Right ventricle myocardium superior (tissue), 1 donor: ENCODE data around the gene CCDC3. TPM values are rescaled to one million over a fixed set of nuclear protein-coding genes. Genes with fewer than 3 reads are reported as not detected.
A peak's percentile ranks its signal among the peaks of the same experiment; 100 is the strongest.
"Not testable (repeated sequence)": the region's sequence is repeated elsewhere in the genome, so short reads cannot be mapped to it uniquely, and the experiment has no call there.

ENCODE experiments used
- ATAC-seq: fragments of 200-7000 bp; cut with Tn5 transposase; one replicate; pipeline ENCODE4 v1.9.1; 2020; ENCODE audit warnings: mild to moderate bottlenecking; ENCODE audit not compliant: poor library complexity
- DNase-seq: peaks from one replicate; pipeline ENCODE4 v3.0.0-alpha.2; 2020
- intact Hi-C: fragments of 100-400 bp; cut with DNase I; formaldehyde crosslinking; loops from one replicate; pipeline ENCODE4 v1.11.2; 2022
- total RNA-seq: library from RNA; stranded (reverse); fragmentation: NEBNext Ultra II Directional; extraction: Animal tissue kit (Norgen Biotek cat#: 25700); gene quantifications from one replicate; pipeline ENCODE4 v1.2.1, GENCODE V29; 2021
- donor health status: DM: no; HTN: yes; CAD: no; lungs with severe emphysema.

Gene CCDC3
- total RNA-seq, 1 donor from 2014 or later = 3.7 TPM

DNA sequence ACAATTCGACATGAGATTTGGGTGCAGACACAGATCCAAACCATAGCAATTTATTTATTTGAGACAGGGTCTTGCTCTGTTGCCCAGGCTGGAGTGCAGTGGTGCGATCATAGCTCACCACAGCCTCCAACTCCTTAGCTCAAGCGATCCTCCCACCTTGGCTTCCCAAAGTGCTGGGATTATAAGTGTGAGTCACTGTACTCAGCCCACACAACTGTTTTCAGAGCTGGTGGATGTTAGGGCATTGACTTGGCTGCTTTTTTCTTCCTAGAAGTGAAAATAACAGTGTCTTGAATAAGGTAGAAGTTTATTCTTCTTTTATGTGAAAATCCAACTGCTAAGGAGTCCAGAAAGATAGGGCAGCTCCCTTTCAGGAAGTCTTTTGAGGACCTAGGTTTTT is 132.1 kb downstream of the CCDC3 start:
- no peak for ATAC-seq
- no peak for DNase-seq
- intact Hi-C loops = no loop called here

GRCh38 chr10:12868229-12868628 is 133.3 kb downstream of the CCDC3 start:
- no peak for DNase-seq
- ATAC-seq = no peak
- intact Hi-C loops = no loop called here

- DNase-seq, intact Hi-C loops, ATAC-seq: not testable (repeated sequence)
These were observed 136.0 kb downstream of the CCDC3 start for GRCh38 chr10:12865515-12865914.

GRCh38 chr10:12862459-12862858 is 139.1 kb downstream of the CCDC3 start:
- ATAC-seq (no peak), DNase-seq (no peak)
- intact Hi-C loops = no loop called here

DNA sequence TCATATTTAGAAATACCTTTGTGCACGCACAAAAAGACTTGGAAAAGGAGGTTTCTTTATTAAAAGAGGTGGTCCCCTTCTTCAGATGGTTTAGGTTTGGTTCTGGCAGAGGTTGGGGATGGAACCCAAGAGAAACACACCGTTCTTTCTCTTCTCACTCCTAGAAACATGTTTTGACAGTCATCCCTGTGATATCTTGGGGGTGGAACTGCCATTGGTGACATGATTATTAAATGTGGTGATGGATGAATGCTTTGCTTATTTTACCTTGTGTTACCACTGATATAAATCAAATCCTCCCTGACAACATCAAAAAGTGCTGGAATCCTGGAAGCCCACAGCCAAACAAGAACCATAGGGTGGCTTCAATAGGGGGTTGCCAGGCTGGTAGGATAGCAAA is 146.5 kb downstream of the CCDC3 start:
- ATAC-seq = no peak
- intact Hi-C loops = no loop called here
- no peak for DNase-seq

- no peak for DNase-seq
- intact Hi-C loops = no loop called here
- no peak for ATAC-seq
These were observed 148.8 kb downstream of the CCDC3 start for GRCh38 chr10:12852687-12853086.

GRCh38 chr10:12849319-12850181 is 152.0 kb downstream of the CCDC3 start:
- ATAC-seq = no peak
- DNase-seq = no peak
- intact Hi-C loops = no loop called here

DNA sequence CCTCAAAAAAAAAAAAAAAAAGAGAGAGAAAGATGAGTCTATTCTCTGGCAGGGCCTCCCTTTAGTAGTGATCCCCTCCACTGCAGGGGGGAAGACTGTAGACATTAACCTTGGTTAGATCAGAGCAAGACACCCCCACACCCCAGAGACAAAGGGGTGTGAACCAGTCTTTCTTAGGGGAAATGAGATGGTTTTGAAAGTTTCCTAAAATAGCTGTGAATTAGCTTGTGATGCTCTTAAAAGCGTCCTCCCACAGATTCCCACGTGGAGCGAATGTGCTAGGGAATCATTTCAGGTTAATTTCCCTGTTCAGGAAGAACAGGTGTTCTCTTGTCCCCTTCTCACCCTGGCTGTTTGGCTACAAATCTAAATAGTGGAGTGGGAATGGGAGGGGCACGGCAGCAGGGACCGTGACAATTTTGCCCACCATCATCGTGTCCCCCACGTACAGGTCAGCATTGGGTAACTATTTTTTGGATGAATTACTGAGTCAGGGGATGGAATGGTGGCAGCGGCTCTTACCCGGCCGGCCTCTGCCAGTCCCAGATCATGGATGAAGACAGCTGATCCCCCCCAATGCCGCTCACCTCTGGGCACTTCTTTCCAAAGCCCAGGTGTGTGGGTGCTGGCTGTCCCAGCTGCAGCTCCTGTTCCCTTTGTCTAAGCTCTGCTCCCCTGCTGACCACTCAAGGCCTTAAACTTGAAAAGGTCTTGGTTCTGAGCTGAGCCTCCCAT is 152.9 kb downstream of the CCDC3 start:
- DNase-seq = no peak
- no peak for ATAC-seq
- intact Hi-C loops = no loop called here

DNA sequence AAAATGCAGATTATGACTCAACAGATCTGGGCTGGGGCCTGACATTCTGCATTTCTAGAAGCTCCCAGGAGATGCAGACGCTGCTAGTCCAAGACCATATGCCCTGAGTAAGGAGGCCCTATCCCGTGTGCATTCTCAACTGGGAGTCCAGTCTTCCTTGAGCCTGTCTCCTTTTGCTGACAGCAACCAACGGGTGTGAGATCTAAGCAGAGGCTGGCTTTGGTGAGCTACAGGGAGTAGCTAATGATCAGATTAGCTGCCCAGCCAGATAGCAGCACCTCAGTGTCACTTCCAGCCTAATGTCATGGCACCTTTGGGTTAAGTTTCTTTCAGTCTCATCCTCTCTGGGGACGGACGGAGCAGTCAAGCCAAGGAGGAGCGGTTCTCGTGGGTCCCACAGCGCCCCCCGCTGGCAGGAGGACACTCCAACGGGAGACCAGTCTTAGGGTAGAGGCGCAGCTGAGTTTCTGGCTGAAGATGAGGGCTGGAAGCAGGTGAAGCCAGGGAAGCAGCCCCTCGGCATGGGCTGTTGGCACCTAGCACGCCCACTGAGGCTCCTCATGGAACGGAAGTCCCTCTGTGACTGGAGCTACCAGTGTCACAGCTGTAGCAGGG is 154.0 kb downstream of the CCDC3 start:
- ATAC-seq = no peak
- no peak for DNase-seq
- intact Hi-C loops = no loop called here

DNA sequence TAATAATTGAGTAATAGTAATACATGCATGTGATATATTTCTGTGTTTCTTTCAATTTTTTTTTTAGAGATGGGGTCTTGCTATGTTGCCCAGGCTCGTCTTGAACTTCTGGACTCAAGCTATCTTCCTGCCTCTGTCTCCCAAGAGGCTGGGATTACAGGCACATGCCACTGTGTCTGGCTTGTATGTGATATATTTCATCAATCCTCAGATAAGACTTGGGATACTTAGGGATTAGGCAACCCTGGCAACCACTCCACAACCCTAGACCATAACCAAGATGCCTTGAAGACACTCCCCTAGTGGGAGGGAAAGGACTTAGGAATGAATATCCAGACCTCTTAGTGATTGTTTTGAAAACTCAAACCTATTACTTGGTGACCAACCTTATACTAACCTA is 154.8 kb downstream of the CCDC3 start:
- no peak for DNase-seq
- intact Hi-C loops = no loop called here
- ATAC-seq = peak; percentile 52

Other genes starting within 250 kb of the CCDC3 start
- 149 TPM for gene OPTN, start 98.5 kb upstream of the CCDC3 start, total RNA-seq
- gene MCM10, start 159.8 kb upstream of the CCDC3 start, total RNA-seq = 0.30 TPM
- not detected for gene UCMA, start 232.7 kb upstream of the CCDC3 start, total RNA-seq